Measurements from ENCODE around the gene RAB3IL1.

GRCh38 chr11:61930933-61931332, 13.6 kb upstream of the RAB3IL1 start:
- TF ChIP-seq POLR2A (IDR thresholded peaks at IDR 0.05; ENCODE audit: low read length) (no peak), GATA1 (IDR thresholded peaks at IDR 0.05; ENCODE audit: low read depth, low read length) (no peak)

Measured in erythroblast (primary cell).